Upper lobe of left lung (tissue), 6 donors: ENCODE results near the gene WAPL. TPM values are rescaled to one million over a fixed set of nuclear protein-coding genes. Genes with fewer than 3 reads are reported as not detected.

Experiments used
- ATAC-seq, 2 donors: fragments of 200-7000 bp; cut with Tn5 transposase; one replicate each; pipeline ENCODE4 v1.9.1; 2022; ENCODE audit warnings: mild to moderate bottlenecking in 2 of 2, moderate library complexity in 2 of 2; ENCODE audit not compliant: low FRiP score in 2 of 2
- DNase-seq, 2 donors: peaks; one replicate each; pipeline ENCODE4 v3.0.0-alpha.2; 2019 to 2020
- H3K27ac ChIP-seq, 4 donors: fragments of 200-600 bp; sonication (generic); one replicate each; pipeline ENCODE4 v1.5.1; 2016 to 2019
- H3K27me3 ChIP-seq, 4 donors: fragments of 200-600 bp; sonication (generic); one replicate each; pipeline ENCODE4 v1.5.1; 2017 to 2019
- H3K36me3 ChIP-seq, 4 donors: fragments of 200-600 bp; sonication (generic); one replicate each; pipeline ENCODE4 v1.5.1; 2016 to 2019
- H3K4me1 ChIP-seq, 4 donors: fragments of 200-600 bp; sonication (generic); one replicate each; pipeline ENCODE4 v1.5.1; 2018 to 2019
- H3K4me3 ChIP-seq, 4 donors: fragments of 200-600 bp; sonication (generic); one replicate each; pipeline ENCODE4 v1.5.1; 2017 to 2019; ENCODE audit warnings: mild to moderate bottlenecking in 2 of 4, moderate library complexity in 1 of 4
- H3K9me3 ChIP-seq, 4 donors: fragments of 200-600 bp; sonication (generic); one replicate each; pipeline ENCODE4 v1.5.1; 2018 to 2019
- EP300 ChIP-seq, 4 donors: sonication (generic); formaldehyde crosslinking; IDR thresholded peaks; one replicate each; pipeline ENCODE4 v1.5.1; 2017; ENCODE audit warnings: antibody characterized with exemption in 4 of 4, control low read depth in 2 of 4
- POLR2A ChIP-seq, 4 donors: fragments of 450-650 bp; IDR thresholded peaks; one replicate each; pipeline ENCODE4 v1.5.1; 2016 to 2017; ENCODE audit warnings: antibody characterized with exemption in 4 of 4, mild to moderate bottlenecking in 2 of 4
- POLR2AphosphoS5 ChIP-seq, 2 donors: sonication (generic); formaldehyde crosslinking; IDR thresholded peaks; one replicate each; pipeline ENCODE4 v1.5.1; 2017; ENCODE audit warnings: antibody characterized with exemption in 2 of 2
- WGBS, 2 donors: methylation state at CpG; one replicate each; pipeline ENCODE4 v1.1.5; 2017 to 2018; 5-methylcytosine and 5-hydroxymethylcytosine counted together
- total RNA-seq, 6 donors: library from RNA; depleted of rRNA in 4 of 6; stranded (reverse); fragments of >200 nt in 4 of 6; gene quantifications; one replicate each; pipeline versions ENCODE4 v1.1.0 to v1.2.1, GENCODE V29; 2016 to 2021
- TF ChIP-seq, protein P1 (sequence below), 6 experiments: fragments of 450-650 bp in 4 of 6; fragments of 200-600 bp in 2 of 6; sonication (generic) in 2 of 6; IDR thresholded peaks; one replicate each; pipeline ENCODE4 v1.5.1; 2016 to 2019; ENCODE audit warnings: antibody characterized with exemption in 6 of 6
- donor health status: DM: no; HTN: no; CAD: no; lungs with moderate emphysema.
- donor health status: DM: no; HTN: yes; CAD: no; lungs with severe emphysema.

Gene WAPL
- total RNA-seq, 6 donors from 2014 or later, result 24.5 to 55.2 (median 38.1) TPM

DNA sequence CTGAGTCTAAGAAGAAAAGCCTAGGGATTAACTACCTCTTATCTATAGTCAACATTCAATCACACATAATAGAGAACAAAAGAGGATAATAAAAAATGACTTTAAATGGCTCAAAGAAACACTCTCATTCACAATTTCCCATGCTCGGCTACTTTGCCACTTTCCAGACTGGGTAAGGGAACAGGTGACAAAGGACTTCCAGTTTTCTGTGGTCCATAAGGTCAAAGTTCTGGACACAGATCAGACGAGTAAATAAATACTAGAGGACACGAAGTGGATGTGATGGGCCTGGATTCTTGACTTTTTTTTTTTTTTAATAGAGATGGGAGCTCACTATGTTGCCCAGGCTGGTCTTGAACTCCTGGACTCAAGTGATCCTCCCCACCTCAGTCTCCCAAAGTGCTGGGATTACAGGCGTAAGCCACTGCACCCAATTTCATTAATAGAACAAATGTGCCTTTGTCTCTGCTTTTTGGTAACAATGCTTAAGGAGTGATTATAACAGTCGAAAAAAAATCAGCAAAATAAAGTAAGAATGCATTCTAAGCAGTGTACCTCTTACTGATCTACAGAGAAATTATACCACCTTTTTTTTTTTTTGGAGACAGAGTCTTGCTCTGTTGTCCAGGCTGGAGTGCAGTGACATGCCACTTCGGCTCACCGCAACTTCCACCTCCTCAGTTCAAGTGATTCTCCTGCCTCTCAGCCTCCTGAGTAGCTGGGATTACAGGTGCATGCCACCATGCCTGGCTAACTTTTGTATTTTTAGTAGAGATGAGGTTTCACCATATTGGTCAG lies 70.6 kb downstream of the WAPL start:
- WGBS, 2 donors, result 90 to 93% methylated on average over 7 of the region's 7 CpGs
- H3K27ac ChIP-seq, result no peak overlapping the region
- no peak overlapping the region for H3K4me3 ChIP-seq
- H3K9me3 ChIP-seq, result no peaks in the 10 kb centered on the region
- H3K27me3 ChIP-seq, result no peaks in the 10 kb centered on the region
- peaks cover 0 to 15% (median 6%) of the 10 kb centered on the region in 4 donors for H3K4me1 ChIP-seq
- TF ChIP-seq POLR2A (IDR thresholded peaks at IDR 0.05) (no peak), EP300 (IDR thresholded peaks at IDR 0.05) (no peak), POLR2AphosphoS5 (IDR thresholded peaks at IDR 0.05) (no peak)
- TF ChIP-seq, protein P1, sequence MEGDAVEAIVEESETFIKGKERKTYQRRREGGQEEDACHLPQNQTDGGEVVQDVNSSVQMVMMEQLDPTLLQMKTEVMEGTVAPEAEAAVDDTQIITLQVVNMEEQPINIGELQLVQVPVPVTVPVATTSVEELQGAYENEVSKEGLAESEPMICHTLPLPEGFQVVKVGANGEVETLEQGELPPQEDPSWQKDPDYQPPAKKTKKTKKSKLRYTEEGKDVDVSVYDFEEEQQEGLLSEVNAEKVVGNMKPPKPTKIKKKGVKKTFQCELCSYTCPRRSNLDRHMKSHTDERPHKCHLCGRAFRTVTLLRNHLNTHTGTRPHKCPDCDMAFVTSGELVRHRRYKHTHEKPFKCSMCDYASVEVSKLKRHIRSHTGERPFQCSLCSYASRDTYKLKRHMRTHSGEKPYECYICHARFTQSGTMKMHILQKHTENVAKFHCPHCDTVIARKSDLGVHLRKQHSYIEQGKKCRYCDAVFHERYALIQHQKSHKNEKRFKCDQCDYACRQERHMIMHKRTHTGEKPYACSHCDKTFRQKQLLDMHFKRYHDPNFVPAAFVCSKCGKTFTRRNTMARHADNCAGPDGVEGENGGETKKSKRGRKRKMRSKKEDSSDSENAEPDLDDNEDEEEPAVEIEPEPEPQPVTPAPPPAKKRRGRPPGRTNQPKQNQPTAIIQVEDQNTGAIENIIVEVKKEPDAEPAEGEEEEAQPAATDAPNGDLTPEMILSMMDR (IDR thresholded peaks at IDR 0.05), result no peak
- no peak for ATAC-seq
- no peak for DNase-seq
- H3K36me3 ChIP-seq, result peaks cover 14 to 82% (median 28%) of the 10 kb centered on the region in 4 donors

DNA sequence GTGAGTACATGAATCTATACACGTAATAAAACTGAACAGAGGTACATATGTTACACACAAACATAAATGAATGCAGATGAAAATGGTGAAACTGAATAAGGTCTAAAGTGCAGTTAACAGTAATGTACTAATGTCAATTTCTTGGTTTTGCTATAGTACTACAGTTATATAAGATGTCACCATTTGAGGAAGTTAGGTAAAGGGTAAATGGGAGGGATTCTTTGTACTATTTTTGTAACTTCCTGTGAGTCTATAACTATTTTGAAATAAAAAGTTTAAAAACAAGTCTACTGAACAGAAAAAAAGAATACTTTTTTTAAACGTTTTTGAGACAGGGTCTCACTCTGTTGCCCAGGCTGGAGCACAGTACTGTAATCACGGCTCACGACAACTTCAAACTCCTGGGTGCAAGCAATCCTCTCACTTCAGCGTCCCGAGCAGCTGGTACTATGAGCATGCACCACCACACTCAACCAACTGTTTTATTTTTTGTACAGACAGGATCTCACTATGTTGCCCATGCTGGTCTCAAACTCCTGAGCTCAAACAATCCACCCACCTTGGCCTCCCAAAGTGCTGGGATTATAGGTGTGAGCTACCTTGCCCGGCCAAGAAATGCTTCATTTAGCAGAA lies 71.5 kb downstream of the WAPL start:
- Histone ChIP-seq H3K27me3 (no peaks in the 10 kb centered on the region), H3K9me3 (no peaks in the 10 kb centered on the region), H3K4me1 (peaks cover 0 to 15% (median 6%) of the 10 kb centered on the region in 4 donors), H3K27ac (peak overlapping the region in 1 of 4 donors; percentile 34), H3K36me3 (peaks cover 14 to 85% (median 32%) of the 10 kb centered on the region in 4 donors), H3K4me3 (no peak overlapping the region)
- no peak for DNase-seq
- WGBS, 2 donors, result 87 to 90% methylated on average over 7 of the region's 7 CpGs
- ATAC-seq, result no peak
- TF ChIP-seq, protein P1 (IDR thresholded peaks at IDR 0.05), result no peak
- TF ChIP-seq POLR2AphosphoS5 (IDR thresholded peaks at IDR 0.05), result no peak
- TF ChIP-seq EP300 (IDR thresholded peaks at IDR 0.05), result no peak
- TF ChIP-seq POLR2A (IDR thresholded peaks at IDR 0.05), result no peak

DNA sequence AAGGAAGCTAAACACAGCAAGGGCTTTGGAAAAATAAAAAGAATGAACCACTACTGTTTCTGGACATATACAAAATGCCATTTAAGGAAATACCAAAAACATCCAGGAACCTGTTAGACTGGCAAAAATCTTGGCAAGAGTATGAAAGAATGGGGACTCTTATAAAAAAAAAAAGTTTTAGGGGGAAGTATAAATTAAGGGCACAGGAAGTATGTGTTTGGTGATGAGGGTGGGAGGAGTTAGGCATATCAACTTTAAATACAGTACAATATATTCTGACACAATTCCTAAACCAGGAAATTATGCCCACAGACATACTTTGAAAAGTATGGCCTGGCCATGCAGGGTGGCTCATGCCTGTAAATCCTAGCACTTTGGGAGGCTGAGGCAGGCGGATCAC lies 74.2 kb downstream of the WAPL start:
- no peak for ATAC-seq
- H3K27me3 ChIP-seq, result no peaks in the 10 kb centered on the region
- H3K4me1 ChIP-seq, result peaks cover 0 to 15% (median 6%) of the 10 kb centered on the region in 4 donors
- peaks cover 15 to 85% (median 32%) of the 10 kb centered on the region in 4 donors for H3K36me3 ChIP-seq
- no peak for DNase-seq
- WGBS, 2 donors, result 94 to 100% methylated on average over 1 of the region's 1 CpG
- TF ChIP-seq EP300 (IDR thresholded peaks at IDR 0.05) (no peak), POLR2AphosphoS5 (IDR thresholded peaks at IDR 0.05) (no peak), POLR2A (IDR thresholded peaks at IDR 0.05) (no peak)
- TF ChIP-seq, protein P1 (IDR thresholded peaks at IDR 0.05), result no peak
- peak overlapping the region in 2 of 4 donors; percentile 15 to 36 for H3K27ac ChIP-seq
- no peak overlapping the region for H3K4me3 ChIP-seq
- no peaks in the 10 kb centered on the region for H3K9me3 ChIP-seq

DNA sequence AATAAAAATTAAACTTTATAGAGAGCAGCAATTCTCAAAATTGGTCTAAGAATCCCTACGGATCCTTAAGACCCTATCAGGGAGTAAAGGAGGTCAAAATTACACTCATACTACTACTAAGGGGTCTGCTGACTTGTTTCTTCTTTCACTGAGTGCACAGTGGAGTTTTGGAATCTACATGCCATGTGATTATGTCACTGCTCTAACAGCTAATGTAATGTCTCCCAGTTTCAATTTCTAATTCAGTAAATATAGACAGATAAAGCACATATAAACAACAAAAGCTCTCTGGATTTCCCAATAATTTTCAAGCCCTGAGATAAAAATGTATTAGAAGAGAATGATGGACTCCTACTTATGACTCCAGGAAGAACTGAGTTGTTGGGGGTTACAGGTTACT lies 74.6 kb downstream of the WAPL start:
- DNase-seq (no peak), ATAC-seq (no peak)
- no peak for TF ChIP-seq EP300 (IDR thresholded peaks at IDR 0.05)
- TF ChIP-seq, protein P1 (IDR thresholded peaks at IDR 0.05), result no peak
- peak overlapping the region in 2 of 4 donors; percentile 15 to 36 for H3K27ac ChIP-seq
- no peak overlapping the region for H3K4me3 ChIP-seq
- H3K27me3 ChIP-seq, result no peaks in the 10 kb centered on the region
- H3K36me3 ChIP-seq, result peaks cover 13 to 85% (median 31%) of the 10 kb centered on the region in 4 donors
- no peaks in the 10 kb centered on the region for H3K9me3 ChIP-seq
- peaks cover 0 to 15% (median 6%) of the 10 kb centered on the region in 4 donors for H3K4me1 ChIP-seq
- 79 to 89% methylated on average over 1 of the region's 1 CpG for WGBS, 2 donors
